ENCODE results near the gene C6orf89.

The C6orf89 gene

DNA sequence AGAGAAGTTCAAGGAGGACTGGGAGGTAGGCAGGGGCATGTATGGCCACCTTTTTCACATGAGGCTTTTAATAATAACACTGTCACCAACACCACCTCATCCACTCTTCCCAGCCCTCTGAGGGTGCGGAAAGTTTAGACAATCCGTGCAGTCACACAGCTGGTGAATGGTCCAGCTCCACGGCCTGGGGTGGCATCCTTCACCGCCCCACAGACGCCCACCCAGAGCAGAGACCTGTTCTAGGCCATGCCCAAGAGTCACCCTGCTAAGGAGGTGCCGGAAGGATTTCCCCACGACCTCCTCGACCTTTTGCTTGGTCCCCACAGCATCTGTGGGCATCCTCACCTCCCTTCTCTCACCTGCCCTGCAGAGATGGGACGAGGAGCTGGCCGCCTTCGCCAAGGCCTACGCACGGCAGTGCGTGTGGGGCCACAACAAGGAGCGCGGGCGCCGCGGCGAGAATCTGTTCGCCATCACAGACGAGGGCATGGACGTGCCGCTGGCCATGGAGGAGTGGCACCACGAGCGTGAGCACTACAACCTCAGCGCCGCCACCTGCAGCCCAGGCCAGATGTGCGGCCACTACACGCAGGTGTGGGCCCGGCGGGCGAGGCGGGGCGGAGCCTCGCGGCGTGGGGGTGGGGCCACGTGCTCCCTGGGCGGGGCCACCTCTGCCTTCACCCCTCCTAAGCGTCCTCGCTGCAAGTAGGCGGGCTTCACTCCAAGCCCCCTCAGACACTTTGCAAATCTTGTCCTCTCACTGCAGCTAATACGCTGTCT lies 73.2 kb downstream of the C6orf89 start:
- Histone ChIP-seq H3K4me2 (ENCODE audit: low read length) (no peak overlapping the region), H2AK5ac (ENCODE audit: low read length) (no peak overlapping the region), H3K27me3 (ENCODE audit: insufficient read depth, low read length, poor library complexity) (no peaks in the 10 kb centered on the region), H3K18ac (ENCODE audit: low read length) (no peak overlapping the region), H3K4me1 (ENCODE audit: control insufficient read depth, low read depth, low read length) (peaks cover 7% of the 10 kb centered on the region), H2BK5ac (ENCODE audit: low read length) (no peak overlapping the region), H3K27ac (ENCODE audit: low read depth, low read length) (no peak overlapping the region), H3K9ac (ENCODE audit: low read length) (no peak overlapping the region), H3K36me3 (ENCODE audit: control insufficient read depth, insufficient read depth, low read length) (no peaks in the 10 kb centered on the region), H4K5ac (ENCODE audit: low read length) (no peak overlapping the region), H3K23ac (ENCODE audit: low read length) (no peak overlapping the region), H4K8ac (ENCODE audit: low read depth, low read length) (no peak overlapping the region), H3K4ac (ENCODE audit: low read depth, low read length) (no peak overlapping the region), H2BK15ac (replicated peaks; ENCODE audit: low read depth) (no peak overlapping the region), H3K56ac (ENCODE audit: low read length) (no peak overlapping the region), H3K79me1 (ENCODE audit: low read length) (no peaks in the 10 kb centered on the region), H2BK120ac (ENCODE audit: low read depth, low read length) (no peak overlapping the region), H3K4me3 (ENCODE audit: low read length) (no peak overlapping the region), H3K79me2 (ENCODE audit: control insufficient read depth, insufficient read depth, low read length) (no peaks in the 10 kb centered on the region)
- no CpG with 5 or more reads among the region's 44 CpGs for WGBS (ENCODE audit: extremely low coverage, insufficient coverage, low lambda C conversion rate)
- peak; percentile 31 for DNase-seq

DNA sequence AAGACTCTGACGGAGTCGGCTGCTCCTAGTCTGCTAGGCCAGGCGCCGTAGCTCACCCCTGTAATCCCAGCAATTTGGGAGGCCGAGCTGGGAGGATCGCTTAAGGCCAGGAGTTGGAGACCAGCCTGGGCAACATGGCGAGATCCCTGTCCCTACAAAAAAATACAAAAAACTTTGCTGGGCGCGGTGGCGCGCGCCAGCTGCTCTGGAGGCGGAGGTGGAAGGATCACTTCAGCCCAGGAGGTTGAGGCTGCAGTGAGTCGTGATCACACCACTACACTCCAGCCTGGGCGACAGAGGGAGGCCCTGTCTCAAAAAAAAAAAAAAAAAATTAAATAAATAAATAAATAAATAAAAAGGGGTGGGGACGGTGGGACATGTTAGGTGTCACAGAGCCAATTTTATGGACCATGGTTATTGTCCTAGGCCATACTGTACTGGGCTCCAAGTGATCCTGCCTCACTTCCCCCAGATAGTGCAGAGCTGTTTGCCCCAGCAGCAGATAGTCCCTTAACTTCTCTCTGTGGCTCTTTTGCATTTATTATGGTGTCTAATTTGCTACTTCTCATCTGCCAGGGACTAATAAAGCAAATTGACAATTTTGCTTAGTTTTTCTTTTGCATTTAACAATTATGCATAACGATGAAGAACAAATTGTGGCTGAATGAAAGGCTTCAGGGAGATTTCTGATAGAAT lies 74.0 kb downstream of the C6orf89 start:
- H4K8ac ChIP-seq (ENCODE audit: low read depth, low read length), result no peak overlapping the region
- peaks cover 7% of the 10 kb centered on the region for H3K4me1 ChIP-seq (ENCODE audit: control insufficient read depth, low read depth, low read length)
- no CpG with 5 or more reads among the region's 17 CpGs for WGBS (ENCODE audit: extremely low coverage, insufficient coverage, low lambda C conversion rate)
- H2AK5ac ChIP-seq (ENCODE audit: low read length), result no peak overlapping the region
- no peak overlapping the region for H3K4ac ChIP-seq (ENCODE audit: low read depth, low read length)
- no peaks in the 10 kb centered on the region for H3K27me3 ChIP-seq (ENCODE audit: insufficient read depth, low read length, poor library complexity)
- no peak overlapping the region for H3K56ac ChIP-seq (ENCODE audit: low read length)
- no peaks in the 10 kb centered on the region for H3K79me1 ChIP-seq (ENCODE audit: low read length)
- H3K23ac ChIP-seq (ENCODE audit: low read length), result no peak overlapping the region
- H4K5ac ChIP-seq (ENCODE audit: low read length), result no peak overlapping the region
- no peak overlapping the region for H3K27ac ChIP-seq (ENCODE audit: low read depth, low read length)
- H2BK15ac ChIP-seq (replicated peaks; ENCODE audit: low read depth), result no peak overlapping the region
- no peak overlapping the region for H3K9ac ChIP-seq (ENCODE audit: low read length)
- DNase-seq, result no peak
- H3K79me2 ChIP-seq (ENCODE audit: control insufficient read depth, insufficient read depth, low read length), result no peaks in the 10 kb centered on the region
- no peak overlapping the region for H3K18ac ChIP-seq (ENCODE audit: low read length)
- no peak overlapping the region for H2BK5ac ChIP-seq (ENCODE audit: low read length)
- H3K36me3 ChIP-seq (ENCODE audit: control insufficient read depth, insufficient read depth, low read length), result no peaks in the 10 kb centered on the region
- H3K4me3 ChIP-seq (ENCODE audit: low read length), result no peak overlapping the region
- H2BK120ac ChIP-seq (ENCODE audit: low read depth, low read length), result no peak overlapping the region
- H3K4me2 ChIP-seq (ENCODE audit: low read length), result no peak overlapping the region

DNA sequence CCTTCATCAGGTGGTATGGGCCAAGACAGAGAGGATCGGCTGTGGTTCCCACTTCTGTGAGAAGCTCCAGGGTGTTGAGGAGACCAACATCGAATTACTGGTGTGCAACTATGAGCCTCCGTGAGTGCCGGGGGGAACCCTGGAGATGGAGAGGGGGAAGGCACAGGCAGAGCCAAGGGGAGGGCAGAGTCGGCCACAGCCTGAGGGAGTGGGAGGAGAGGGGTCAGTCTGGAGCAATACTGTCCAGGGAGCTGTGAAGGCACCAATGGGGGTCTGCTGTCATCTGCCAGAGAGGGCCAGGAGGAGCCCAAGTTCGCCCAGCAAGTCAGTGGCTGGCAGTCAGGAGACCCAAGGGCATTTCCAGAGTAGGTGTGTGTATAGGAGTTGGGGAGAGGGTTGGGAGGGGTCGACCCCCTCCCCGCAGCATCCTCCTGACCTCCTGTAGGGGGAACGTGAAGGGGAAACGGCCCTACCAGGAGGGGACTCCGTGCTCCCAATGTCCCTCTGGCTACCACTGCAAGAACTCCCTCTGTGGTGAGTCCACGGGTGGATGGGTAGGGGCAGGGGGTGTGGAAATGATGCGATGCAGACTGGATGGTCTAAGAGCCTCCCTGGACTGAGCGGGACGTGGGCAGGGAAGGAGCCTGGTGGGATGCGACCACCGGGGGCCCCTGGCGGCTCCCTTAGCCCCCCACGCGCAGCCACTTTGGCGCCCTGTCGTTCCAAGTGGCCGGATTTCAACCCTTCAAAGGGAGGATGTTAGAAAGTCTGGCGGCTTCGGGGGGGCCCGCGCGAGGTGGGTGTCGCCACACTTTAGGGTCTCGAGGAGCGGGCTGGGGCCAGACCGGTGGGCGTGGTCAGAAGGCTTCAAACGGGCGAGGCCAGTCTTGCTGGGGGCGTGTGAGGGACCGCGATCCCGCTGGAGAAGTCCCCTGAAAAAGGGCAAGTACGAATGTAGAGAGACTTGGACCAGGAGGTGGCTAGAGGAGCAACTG lies 76.0 kb downstream of the C6orf89 start:
- Histone ChIP-seq H3K36me3 (ENCODE audit: control insufficient read depth, insufficient read depth, low read length) (peaks cover 1% of the 10 kb centered on the region), H3K18ac (ENCODE audit: low read length) (no peak overlapping the region), H3K27ac (ENCODE audit: low read depth, low read length) (no peak overlapping the region), H2BK120ac (ENCODE audit: low read depth, low read length) (no peak overlapping the region), H3K56ac (ENCODE audit: low read length) (no peak overlapping the region), H2AK5ac (ENCODE audit: low read length) (no peak overlapping the region), H4K8ac (ENCODE audit: low read depth, low read length) (no peak overlapping the region), H3K9ac (ENCODE audit: low read length) (no peak overlapping the region), H3K23ac (ENCODE audit: low read length) (no peak overlapping the region), H3K4ac (ENCODE audit: low read depth, low read length) (no peak overlapping the region), H3K79me2 (ENCODE audit: control insufficient read depth, insufficient read depth, low read length) (no peaks in the 10 kb centered on the region), H2BK15ac (replicated peaks; ENCODE audit: low read depth) (no peak overlapping the region), H3K79me1 (ENCODE audit: low read length) (no peaks in the 10 kb centered on the region), H3K4me3 (ENCODE audit: low read length) (no peak overlapping the region), H4K5ac (ENCODE audit: low read length) (no peak overlapping the region), H3K27me3 (ENCODE audit: insufficient read depth, low read length, poor library complexity) (no peaks in the 10 kb centered on the region), H2BK5ac (ENCODE audit: low read length) (no peak overlapping the region), H3K4me2 (ENCODE audit: low read length) (no peak overlapping the region), H3K4me1 (ENCODE audit: control insufficient read depth, low read depth, low read length) (no peaks in the 10 kb centered on the region)
- no peak for DNase-seq
- no CpG with 5 or more reads among the region's 40 CpGs for WGBS (ENCODE audit: extremely low coverage, insufficient coverage, low lambda C conversion rate)

DNA sequence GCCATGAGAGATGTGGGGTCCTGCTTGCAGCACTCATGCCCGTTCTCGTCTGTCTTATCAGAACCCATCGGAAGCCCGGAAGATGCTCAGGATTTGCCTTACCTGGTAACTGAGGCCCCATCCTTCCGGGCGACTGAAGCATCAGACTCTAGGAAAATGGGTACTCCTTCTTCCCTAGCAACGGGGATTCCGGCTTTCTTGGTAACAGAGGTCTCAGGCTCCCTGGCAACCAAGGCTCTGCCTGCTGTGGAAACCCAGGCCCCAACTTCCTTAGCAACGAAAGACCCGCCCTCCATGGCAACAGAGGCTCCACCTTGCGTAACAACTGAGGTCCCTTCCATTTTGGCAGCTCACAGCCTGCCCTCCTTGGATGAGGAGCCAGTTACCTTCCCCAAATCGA lies 77.1 kb downstream of the C6orf89 start:
- no peak overlapping the region for H3K4ac ChIP-seq (ENCODE audit: low read depth, low read length)
- H4K5ac ChIP-seq (ENCODE audit: low read length), result no peak overlapping the region
- no peaks in the 10 kb centered on the region for H3K79me1 ChIP-seq (ENCODE audit: low read length)
- no peak overlapping the region for H4K8ac ChIP-seq (ENCODE audit: low read depth, low read length)
- H3K79me2 ChIP-seq (ENCODE audit: control insufficient read depth, insufficient read depth, low read length), result no peaks in the 10 kb centered on the region
- no peak overlapping the region for H3K27ac ChIP-seq (ENCODE audit: low read depth, low read length)
- H3K36me3 ChIP-seq (ENCODE audit: control insufficient read depth, insufficient read depth, low read length), result peaks cover 4% of the 10 kb centered on the region
- H3K56ac ChIP-seq (ENCODE audit: low read length), result no peak overlapping the region
- H2BK120ac ChIP-seq (ENCODE audit: low read depth, low read length), result no peak overlapping the region
- H2BK15ac ChIP-seq (replicated peaks; ENCODE audit: low read depth), result no peak overlapping the region
- no peak overlapping the region for H3K4me3 ChIP-seq (ENCODE audit: low read length)
- no peak overlapping the region for H3K4me2 ChIP-seq (ENCODE audit: low read length)
- WGBS (ENCODE audit: extremely low coverage, insufficient coverage, low lambda C conversion rate), result no CpG with 5 or more reads among the region's 12 CpGs
- H3K18ac ChIP-seq (ENCODE audit: low read length), result no peak overlapping the region
- no peak overlapping the region for H2AK5ac ChIP-seq (ENCODE audit: low read length)
- H3K23ac ChIP-seq (ENCODE audit: low read length), result no peak overlapping the region
- no peak overlapping the region for H2BK5ac ChIP-seq (ENCODE audit: low read length)
- no peaks in the 10 kb centered on the region for H3K4me1 ChIP-seq (ENCODE audit: control insufficient read depth, low read depth, low read length)
- peak; percentile 96 for DNase-seq
- no peak overlapping the region for H3K9ac ChIP-seq (ENCODE audit: low read length)
- no peaks in the 10 kb centered on the region for H3K27me3 ChIP-seq (ENCODE audit: insufficient read depth, low read length, poor library complexity)

DNA sequence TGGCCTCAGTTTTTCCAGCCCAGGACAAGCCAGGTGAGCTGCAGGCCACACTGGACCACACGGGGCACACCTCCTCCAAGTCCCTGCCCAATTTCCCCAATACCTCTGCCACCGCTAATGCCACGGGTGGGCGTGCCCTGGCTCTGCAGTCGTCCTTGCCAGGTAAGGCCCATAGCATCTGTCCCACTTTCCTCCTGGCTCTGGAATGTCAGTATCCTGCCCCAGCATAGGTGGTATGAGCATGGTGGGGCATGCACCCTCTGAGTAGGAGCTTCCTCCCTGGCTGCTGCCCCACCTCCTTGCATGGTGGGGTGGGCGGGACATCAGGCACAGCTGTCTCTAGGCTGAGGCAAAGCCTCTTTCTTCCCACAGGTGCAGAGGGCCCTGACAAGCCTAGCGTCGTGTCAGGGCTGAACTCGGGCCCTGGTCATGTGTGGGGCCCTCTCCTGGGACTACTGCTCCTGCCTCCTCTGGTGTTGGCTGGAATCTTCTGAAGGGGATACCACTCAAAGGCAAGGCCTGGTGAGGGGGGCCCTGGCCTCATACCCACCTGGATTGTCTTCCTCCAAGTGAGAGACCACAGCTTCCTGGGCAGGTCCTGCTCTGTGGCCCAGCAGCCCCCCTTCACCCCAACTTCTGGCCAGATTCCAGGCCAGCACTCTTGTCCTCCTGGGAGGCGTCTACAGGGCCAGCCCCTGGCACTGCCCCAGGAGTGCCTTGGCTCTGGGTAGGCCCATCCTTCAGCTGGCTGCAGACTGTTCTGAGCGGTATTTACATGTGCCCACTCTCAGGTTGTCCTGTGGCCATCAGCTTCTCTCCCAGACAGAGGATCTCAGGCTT lies 77.9 kb downstream of the C6orf89 start:
- H3K4me3 ChIP-seq (ENCODE audit: low read length), result no peak overlapping the region
- no peak overlapping the region for H2BK120ac ChIP-seq (ENCODE audit: low read depth, low read length)
- no peak overlapping the region for H2BK15ac ChIP-seq (replicated peaks; ENCODE audit: low read depth)
- H4K5ac ChIP-seq (ENCODE audit: low read length), result no peak overlapping the region
- no peak overlapping the region for H3K23ac ChIP-seq (ENCODE audit: low read length)
- H3K4me1 ChIP-seq (ENCODE audit: control insufficient read depth, low read depth, low read length), result no peaks in the 10 kb centered on the region
- no peaks in the 10 kb centered on the region for H3K79me2 ChIP-seq (ENCODE audit: control insufficient read depth, insufficient read depth, low read length)
- H3K4me2 ChIP-seq (ENCODE audit: low read length), result no peak overlapping the region
- DNase-seq, result no peak
- no peak overlapping the region for H2AK5ac ChIP-seq (ENCODE audit: low read length)
- H3K56ac ChIP-seq (ENCODE audit: low read length), result no peak overlapping the region
- no peak overlapping the region for H4K8ac ChIP-seq (ENCODE audit: low read depth, low read length)
- no peak overlapping the region for H3K4ac ChIP-seq (ENCODE audit: low read depth, low read length)
- no peak overlapping the region for H3K9ac ChIP-seq (ENCODE audit: low read length)
- no CpG with 5 or more reads among the region's 11 CpGs for WGBS (ENCODE audit: extremely low coverage, insufficient coverage, low lambda C conversion rate)
- H3K36me3 ChIP-seq (ENCODE audit: control insufficient read depth, insufficient read depth, low read length), result peaks cover 9% of the 10 kb centered on the region
- H3K18ac ChIP-seq (ENCODE audit: low read length), result no peak overlapping the region
- H3K27me3 ChIP-seq (ENCODE audit: insufficient read depth, low read length, poor library complexity), result no peaks in the 10 kb centered on the region
- H2BK5ac ChIP-seq (ENCODE audit: low read length), result no peak overlapping the region
- H3K27ac ChIP-seq (ENCODE audit: low read depth, low read length), result no peak overlapping the region
- H3K79me1 ChIP-seq (ENCODE audit: low read length), result no peaks in the 10 kb centered on the region
